GM12865 (cell line): ENCODE measurements around the gene MYO1B.

Experiments
- DNase-seq: peaks from one replicate; pipeline ENCODE4 v3.0.0; 2010; ENCODE audit warnings: low read depth
- H3K4me3 ChIP-seq: 2 replicates; pipeline ENCODE4 v1.5.1; 2011; ENCODE audit warnings: mild to moderate bottlenecking, low read depth, low read length, control low read depth
- TF ChIP-seq, protein P1 (sequence below): IDR thresholded peaks from 2 replicates; pipeline ENCODE4 v1.5.1; 2011; ENCODE audit warnings: low read length, control low read depth, low read depth, inconsistent platforms; ENCODE audit not compliant: insufficient read depth; ENCODE audit errors: missing control alignments

Gene MYO1B

DNA sequence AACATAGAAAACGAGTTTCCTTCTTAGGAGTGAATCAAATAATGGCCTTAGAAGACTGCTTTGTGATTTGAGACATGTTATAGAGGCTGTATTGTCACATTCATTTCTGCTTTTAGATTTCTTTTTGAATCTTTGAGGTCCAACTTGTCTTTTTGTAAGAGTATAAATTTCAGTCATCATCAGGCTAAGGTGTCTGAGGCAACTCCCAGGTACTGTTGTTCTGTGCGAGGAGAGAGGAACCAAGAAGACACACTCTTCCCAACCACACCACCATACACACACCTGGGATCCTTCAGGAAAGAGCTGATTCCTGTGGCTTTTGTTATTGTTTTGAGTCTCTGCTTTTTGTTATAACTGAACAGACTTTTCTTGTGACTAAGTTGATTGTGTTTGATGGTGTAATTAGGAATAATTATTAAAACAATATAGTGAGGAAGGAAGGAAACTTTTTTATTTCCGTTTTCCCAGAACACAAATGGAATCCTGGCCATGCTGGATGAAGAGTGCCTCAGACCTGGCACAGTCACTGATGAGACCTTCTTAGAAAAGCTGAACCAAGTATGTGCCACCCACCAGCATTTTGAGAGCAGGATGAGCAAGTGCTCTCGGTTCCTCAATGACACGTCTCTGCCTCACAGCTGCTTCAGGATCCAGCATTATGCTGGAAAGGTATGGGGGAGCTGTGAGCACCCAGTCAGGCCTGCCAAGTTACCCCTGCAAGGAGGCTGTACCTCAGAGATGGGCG lies 140.4 kb downstream of the MYO1B start:
- peak; percentile 20 for DNase-seq
- no peak overlapping the region for H3K4me3 ChIP-seq
- TF ChIP-seq, protein P1, sequence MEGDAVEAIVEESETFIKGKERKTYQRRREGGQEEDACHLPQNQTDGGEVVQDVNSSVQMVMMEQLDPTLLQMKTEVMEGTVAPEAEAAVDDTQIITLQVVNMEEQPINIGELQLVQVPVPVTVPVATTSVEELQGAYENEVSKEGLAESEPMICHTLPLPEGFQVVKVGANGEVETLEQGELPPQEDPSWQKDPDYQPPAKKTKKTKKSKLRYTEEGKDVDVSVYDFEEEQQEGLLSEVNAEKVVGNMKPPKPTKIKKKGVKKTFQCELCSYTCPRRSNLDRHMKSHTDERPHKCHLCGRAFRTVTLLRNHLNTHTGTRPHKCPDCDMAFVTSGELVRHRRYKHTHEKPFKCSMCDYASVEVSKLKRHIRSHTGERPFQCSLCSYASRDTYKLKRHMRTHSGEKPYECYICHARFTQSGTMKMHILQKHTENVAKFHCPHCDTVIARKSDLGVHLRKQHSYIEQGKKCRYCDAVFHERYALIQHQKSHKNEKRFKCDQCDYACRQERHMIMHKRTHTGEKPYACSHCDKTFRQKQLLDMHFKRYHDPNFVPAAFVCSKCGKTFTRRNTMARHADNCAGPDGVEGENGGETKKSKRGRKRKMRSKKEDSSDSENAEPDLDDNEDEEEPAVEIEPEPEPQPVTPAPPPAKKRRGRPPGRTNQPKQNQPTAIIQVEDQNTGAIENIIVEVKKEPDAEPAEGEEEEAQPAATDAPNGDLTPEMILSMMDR = no peak

DNA sequence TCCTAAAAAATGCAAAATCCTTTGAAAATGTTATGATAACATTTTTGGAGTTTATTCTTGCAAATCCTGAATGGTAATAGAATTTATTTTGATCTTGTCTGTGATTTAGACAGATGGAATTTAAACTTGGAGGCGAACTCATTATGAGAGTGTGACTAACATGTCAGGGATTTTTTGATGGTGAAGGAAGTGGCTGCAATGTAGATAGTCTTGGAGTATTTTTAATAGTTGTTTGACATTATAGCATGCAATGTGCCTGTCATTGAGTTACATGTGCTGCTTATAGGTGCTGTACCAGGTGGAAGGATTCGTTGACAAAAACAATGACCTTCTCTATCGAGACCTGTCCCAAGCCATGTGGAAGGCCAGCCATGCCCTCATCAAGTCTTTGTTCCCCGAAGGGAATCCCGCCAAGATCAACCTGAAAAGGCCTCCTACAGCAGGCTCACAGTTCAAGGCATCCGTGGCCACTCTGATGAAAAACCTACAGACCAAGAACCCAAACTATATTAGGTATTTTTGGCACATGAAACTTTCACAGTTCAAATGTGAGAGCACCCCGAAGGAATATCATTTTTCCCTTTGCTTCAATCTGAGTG lies 141.8 kb downstream of the MYO1B start:
- TF ChIP-seq, protein P1 = no peak
- no peak for DNase-seq
- H3K4me3 ChIP-seq = no peak overlapping the region

DNA sequence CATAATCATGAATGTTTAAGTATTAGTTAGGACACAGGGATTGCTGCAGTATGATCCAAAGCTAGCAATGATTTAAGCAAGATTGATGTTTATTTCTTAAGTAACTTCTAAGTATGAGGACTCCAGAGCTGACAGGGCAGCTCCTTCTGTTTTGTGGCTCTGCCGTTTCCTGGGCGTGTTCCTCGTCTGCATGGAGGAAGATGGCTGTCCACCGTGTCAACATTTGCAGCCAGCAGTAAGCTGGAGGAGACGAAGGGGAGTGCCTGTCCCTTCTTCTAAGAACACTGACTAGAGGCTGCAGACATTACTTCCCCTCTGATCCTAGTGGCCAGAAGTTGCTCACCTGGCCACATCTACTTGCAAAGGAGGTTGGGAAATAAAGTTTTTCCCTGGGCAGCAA lies 144.1 kb downstream of the MYO1B start:
- no peak overlapping the region for H3K4me3 ChIP-seq
- TF ChIP-seq, protein P1 = no peak
- no peak for DNase-seq

DNA sequence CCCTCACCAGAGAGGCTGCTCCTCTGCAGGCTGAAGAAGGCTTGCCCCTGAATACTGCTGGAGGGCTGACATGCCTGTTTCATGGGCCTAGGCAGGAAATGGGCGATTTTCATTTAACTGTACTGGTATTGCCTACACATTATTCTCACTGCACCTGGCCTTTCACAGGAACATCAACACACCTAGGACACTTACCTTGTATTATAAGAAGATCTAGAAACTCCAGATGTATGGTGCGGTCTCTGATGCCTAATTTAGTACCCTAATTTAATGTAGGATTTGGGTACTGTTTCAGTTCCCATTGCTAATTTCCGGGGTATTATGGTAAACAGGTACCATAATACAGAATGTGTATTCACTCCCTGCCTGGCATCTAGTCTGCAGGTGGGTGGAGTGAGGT lies 146.0 kb downstream of the MYO1B start:
- TF ChIP-seq, protein P1 = no peak
- H3K4me3 ChIP-seq = no peak overlapping the region
- no peak for DNase-seq

DNA sequence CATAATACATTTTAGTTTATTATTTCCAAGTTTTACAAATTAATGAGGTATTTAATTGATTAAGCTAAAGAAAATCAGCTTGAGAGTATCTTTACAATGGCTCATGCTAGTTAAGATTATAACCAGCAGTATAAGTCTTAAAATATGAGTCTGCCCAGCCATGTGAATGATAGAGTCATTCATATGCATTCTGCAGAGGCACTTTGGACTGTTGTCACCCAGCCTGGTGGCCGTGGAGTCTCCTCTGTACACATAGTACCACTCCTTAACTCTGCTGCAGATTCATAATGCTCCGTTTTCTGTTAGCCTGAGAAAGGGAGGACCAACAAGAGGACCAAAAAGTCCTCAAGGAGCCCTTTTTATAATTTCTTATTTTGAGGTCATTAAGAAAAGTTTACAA lies 148.8 kb downstream of the MYO1B start:
- DNase-seq = no peak
- no peak overlapping the region for H3K4me3 ChIP-seq
- TF ChIP-seq, protein P1 = no peak

DNA sequence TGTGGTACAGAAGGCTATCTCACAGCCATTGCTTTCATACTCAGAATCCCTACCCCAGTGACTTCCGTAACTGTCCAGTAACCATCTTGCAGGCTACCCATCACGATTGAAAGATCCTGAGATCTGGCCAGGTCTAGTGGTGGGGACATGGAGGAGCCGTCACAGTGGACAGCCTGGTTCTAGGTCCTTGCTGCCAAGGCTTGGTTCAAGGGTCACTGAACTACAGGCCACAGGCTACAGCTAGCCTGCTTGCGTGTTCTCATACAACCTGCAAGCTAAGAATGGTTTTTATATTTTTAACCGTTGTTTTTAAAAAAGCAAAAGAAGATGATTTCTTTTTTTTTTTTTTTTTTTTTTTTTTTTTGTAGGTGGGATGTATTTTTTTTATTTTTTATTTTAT lies 151.6 kb downstream of the MYO1B start:
- TF ChIP-seq, protein P1 = no peak
- DNase-seq = no peak
- H3K4me3 ChIP-seq = no peak overlapping the region
